ENCODE data around the gene ANKRD65. TPM values are rescaled to one million over a fixed set of nuclear protein-coding genes. Genes with fewer than 3 reads are reported as not detected.

ANKRD65 gene
- total RNA-seq, 1 experiment from 2014 or later, result not detected

- Histone ChIP-seq H3K4me1 (ENCODE audit: insufficient read depth, low read length, poor library complexity, severe bottlenecking) (no peaks in the 10 kb centered on the region), H3K4me3 (ENCODE audit: low read depth, low read length, poor library complexity, severe bottlenecking) (no peak overlapping the region), H3K27me3 (replicated peaks; ENCODE audit: insufficient read depth, low read depth, low read length, poor library complexity) (no peaks in the 10 kb centered on the region), H3K9me3 (ENCODE audit: low read depth, low read length, poor library complexity, severe bottlenecking) (no peaks in the 10 kb centered on the region), H3K36me3 (ENCODE audit: insufficient read depth, low read length, poor library complexity, severe bottlenecking) (peaks cover 8% of the 10 kb centered on the region), H3K27ac (ENCODE audit: low read depth, low read length, poor library complexity, severe bottlenecking) (no peak overlapping the region)
- ChIA-PET CTCF (no interaction called here), POLR2A (ENCODE audit: low non-redundant PET) (no interaction called here)
- no TSS peak for BruUV-seq (replicated peaks)
- TF ChIP-seq, protein P1, sequence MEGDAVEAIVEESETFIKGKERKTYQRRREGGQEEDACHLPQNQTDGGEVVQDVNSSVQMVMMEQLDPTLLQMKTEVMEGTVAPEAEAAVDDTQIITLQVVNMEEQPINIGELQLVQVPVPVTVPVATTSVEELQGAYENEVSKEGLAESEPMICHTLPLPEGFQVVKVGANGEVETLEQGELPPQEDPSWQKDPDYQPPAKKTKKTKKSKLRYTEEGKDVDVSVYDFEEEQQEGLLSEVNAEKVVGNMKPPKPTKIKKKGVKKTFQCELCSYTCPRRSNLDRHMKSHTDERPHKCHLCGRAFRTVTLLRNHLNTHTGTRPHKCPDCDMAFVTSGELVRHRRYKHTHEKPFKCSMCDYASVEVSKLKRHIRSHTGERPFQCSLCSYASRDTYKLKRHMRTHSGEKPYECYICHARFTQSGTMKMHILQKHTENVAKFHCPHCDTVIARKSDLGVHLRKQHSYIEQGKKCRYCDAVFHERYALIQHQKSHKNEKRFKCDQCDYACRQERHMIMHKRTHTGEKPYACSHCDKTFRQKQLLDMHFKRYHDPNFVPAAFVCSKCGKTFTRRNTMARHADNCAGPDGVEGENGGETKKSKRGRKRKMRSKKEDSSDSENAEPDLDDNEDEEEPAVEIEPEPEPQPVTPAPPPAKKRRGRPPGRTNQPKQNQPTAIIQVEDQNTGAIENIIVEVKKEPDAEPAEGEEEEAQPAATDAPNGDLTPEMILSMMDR (conservative IDR thresholded peaks at IDR 0.05; ENCODE audit: low read depth, low read length), result no peak
- TF ChIP-seq EZH2 (IDR thresholded peaks at IDR 0.05; ENCODE audit: borderline replicate concordance, low read depth, low read length, poor library complexity, severe bottlenecking), result no peak
- no peak for DNase-seq (ENCODE audit: low spot score)
- intact Hi-C loops (cut with micrococcal nuclease; ENCODE audit: unreplicated experiment), result no loop called here
These were observed 39.8 kb downstream of the ANKRD65 start for GRCh38 chr1:1381294-1381693.

DNA sequence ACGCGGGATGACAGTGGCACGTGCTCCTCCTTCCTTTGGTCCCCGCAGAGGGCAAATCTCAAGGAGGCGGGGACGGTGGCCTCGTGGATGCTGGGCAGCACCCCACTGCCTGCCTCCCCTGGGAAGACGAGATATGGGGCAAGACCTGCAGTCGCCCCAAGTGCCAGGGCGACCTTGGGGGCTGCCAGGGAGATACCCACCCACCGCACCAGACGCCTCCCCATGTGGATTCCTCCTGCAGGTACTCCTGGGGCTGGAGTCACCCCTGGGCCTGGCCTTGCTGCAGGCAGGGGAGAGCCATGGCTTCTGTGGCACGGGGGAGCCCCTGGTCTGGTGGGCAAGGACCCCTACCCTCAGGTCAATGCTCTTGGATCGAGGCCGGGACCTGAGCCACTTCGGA lies 40.2 kb downstream of the ANKRD65 start:
- no peaks in the 10 kb centered on the region for H3K27me3 ChIP-seq (replicated peaks; ENCODE audit: insufficient read depth, low read depth, low read length, poor library complexity)
- ChIA-PET CTCF (no interaction called here), POLR2A (ENCODE audit: low non-redundant PET) (no interaction called here)
- H3K9me3 ChIP-seq (ENCODE audit: low read depth, low read length, poor library complexity, severe bottlenecking), result no peaks in the 10 kb centered on the region
- H3K36me3 ChIP-seq (ENCODE audit: insufficient read depth, low read length, poor library complexity, severe bottlenecking), result peaks cover 4% of the 10 kb centered on the region
- intact Hi-C loops (cut with micrococcal nuclease; ENCODE audit: unreplicated experiment), result no loop called here
- H3K27ac ChIP-seq (ENCODE audit: low read depth, low read length, poor library complexity, severe bottlenecking), result no peak overlapping the region
- no peak for DNase-seq (ENCODE audit: low spot score)
- H3K4me1 ChIP-seq (ENCODE audit: insufficient read depth, low read length, poor library complexity, severe bottlenecking), result no peaks in the 10 kb centered on the region
- no peak overlapping the region for H3K4me3 ChIP-seq (ENCODE audit: low read depth, low read length, poor library complexity, severe bottlenecking)
- no peak for TF ChIP-seq EZH2 (IDR thresholded peaks at IDR 0.05; ENCODE audit: borderline replicate concordance, low read depth, low read length, poor library complexity, severe bottlenecking)
- TF ChIP-seq, protein P1 (conservative IDR thresholded peaks at IDR 0.05; ENCODE audit: low read depth, low read length), result no peak
- no TSS peak for BruUV-seq (replicated peaks)

DNA sequence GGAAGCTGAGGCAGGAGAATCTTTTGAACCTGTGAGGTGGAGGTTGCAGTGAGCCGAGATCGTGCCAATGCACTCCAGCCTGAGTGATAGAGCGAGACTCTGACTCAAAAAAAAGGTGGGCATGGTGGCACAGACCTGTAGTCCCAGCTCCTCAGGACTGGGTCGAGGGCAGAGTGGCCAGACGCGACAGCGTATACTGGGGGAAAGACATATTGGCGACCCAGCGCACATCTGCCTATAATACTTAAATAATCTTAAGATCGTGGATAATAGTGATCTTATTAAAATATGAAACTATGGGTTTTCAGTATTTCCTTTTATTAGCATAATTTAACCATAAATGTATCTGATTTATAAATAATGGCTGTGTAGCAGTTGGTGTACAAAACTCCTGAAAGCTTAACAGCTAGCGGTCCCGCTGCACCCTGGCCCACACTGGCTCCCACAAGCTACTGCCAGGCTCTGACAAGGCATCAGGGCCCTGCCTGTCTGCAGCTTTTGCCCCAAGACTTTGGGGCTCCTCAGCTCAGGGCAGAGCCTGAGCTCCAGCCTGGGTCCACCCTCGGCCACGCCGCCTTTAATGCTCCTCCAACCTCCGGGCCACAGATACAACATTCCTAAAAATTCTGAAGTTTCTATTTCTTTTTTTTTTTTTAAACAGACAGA lies 43.4 kb downstream of the ANKRD65 start:
- no peak overlapping the region for H3K4me3 ChIP-seq (ENCODE audit: low read depth, low read length, poor library complexity, severe bottlenecking)
- no peak for DNase-seq (ENCODE audit: low spot score)
- ChIA-PET POLR2A (ENCODE audit: low non-redundant PET) (interaction anchor here (0.6 kb wide), 1 partner anchor 253 kb away, joined by 5 read pairs; no protein-coding TSS in a partner anchor), CTCF (interaction anchor here (0.6 kb wide), 1 partner anchor 25 kb away, joined by 3 read pairs; no protein-coding TSS in a partner anchor)
- H3K27ac ChIP-seq (ENCODE audit: low read depth, low read length, poor library complexity, severe bottlenecking), result no peak overlapping the region
- no peaks in the 10 kb centered on the region for H3K36me3 ChIP-seq (ENCODE audit: insufficient read depth, low read length, poor library complexity, severe bottlenecking)
- no peaks in the 10 kb centered on the region for H3K27me3 ChIP-seq (replicated peaks; ENCODE audit: insufficient read depth, low read depth, low read length, poor library complexity)
- TF ChIP-seq, protein P1 (conservative IDR thresholded peaks at IDR 0.05; ENCODE audit: low read depth, low read length), result no peak
- TF ChIP-seq EZH2 (IDR thresholded peaks at IDR 0.05; ENCODE audit: borderline replicate concordance, low read depth, low read length, poor library complexity, severe bottlenecking), result no peak
- intact Hi-C loops (cut with micrococcal nuclease; ENCODE audit: unreplicated experiment), result loop anchor here (10.0 kb wide), 1 partner anchor 263 kb away; the partner anchor contains the start of gene C1orf159
- H3K9me3 ChIP-seq (ENCODE audit: low read depth, low read length, poor library complexity, severe bottlenecking), result no peaks in the 10 kb centered on the region
- H3K4me1 ChIP-seq (ENCODE audit: insufficient read depth, low read length, poor library complexity, severe bottlenecking), result peaks cover 10% of the 10 kb centered on the region
- no TSS peak for BruUV-seq (replicated peaks)
